ENCODE data around the gene WNT2B. TPM values are rescaled to one million over a fixed set of nuclear protein-coding genes. Genes with fewer than 3 reads are reported as not detected.

Gene WNT2B
- total RNA-seq, 1 donor from 2014 or later, result 6.0 TPM

- peaks cover 11% of the 10 kb centered on the region for H3K27me3 Mint-ChIP-seq (ENCODE audit: low read depth)
- no peak overlapping the region for H3K27ac Mint-ChIP-seq (ENCODE audit: unreplicated experiment)
- peaks cover 20% of the 10 kb centered on the region for H3K4me1 Mint-ChIP-seq (ENCODE audit: low read depth)
Observed at GRCh38 chr1:112505400-112505785, 3.4 kb upstream of the WNT2B start.

DNA sequence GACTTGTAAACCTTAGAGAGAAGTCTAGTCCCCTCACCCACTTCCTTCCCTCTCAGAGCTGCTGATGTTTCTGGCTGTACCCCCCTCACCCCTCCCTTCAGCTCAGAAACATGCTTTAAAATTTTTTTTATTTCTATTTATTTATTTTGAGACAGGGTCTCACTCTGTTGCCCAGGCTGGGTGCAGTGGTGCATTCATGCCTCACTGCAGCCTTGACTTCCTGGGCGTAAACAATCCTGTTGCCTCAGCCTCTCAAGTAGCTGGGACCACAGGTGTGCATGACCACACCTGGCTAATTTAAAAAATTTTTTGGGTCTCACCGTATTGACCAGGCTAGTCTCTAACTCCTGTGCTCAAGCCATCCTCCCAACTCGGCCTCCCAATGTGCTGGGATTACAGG is 2.9 kb upstream of the WNT2B start:
- Mint-ChIP-seq H3K4me3 (ENCODE audit: unreplicated experiment) (no peak overlapping the region), H3K9me3 (ENCODE audit: low read depth) (no peaks in the 10 kb centered on the region), H3K27me3 (ENCODE audit: low read depth) (peaks cover 11% of the 10 kb centered on the region), H3K36me3 (ENCODE audit: low read depth) (no peaks in the 10 kb centered on the region), H3K4me1 (ENCODE audit: low read depth) (peaks cover 20% of the 10 kb centered on the region), H3K27ac (ENCODE audit: unreplicated experiment) (no peak overlapping the region)
- no peak for TF ChIP-seq CTCF (IDR thresholded peaks at IDR 0.05)
- no peak for DNase-seq (ENCODE audit: low spot score)

More at GRCh38 chr1:112505400-112505785, 3.4 kb upstream of the WNT2B start:
- no peak for DNase-seq (ENCODE audit: low spot score)
- TF ChIP-seq CTCF (IDR thresholded peaks at IDR 0.05), result no peak
- Mint-ChIP-seq H3K4me3 (ENCODE audit: unreplicated experiment) (no peak overlapping the region), H3K9me3 (ENCODE audit: low read depth) (no peaks in the 10 kb centered on the region), H3K36me3 (ENCODE audit: low read depth) (no peaks in the 10 kb centered on the region)

- H3K4me1 Mint-ChIP-seq (ENCODE audit: low read depth), result peaks cover 20% of the 10 kb centered on the region
- no peaks in the 10 kb centered on the region for H3K36me3 Mint-ChIP-seq (ENCODE audit: low read depth)
- H3K27ac Mint-ChIP-seq (ENCODE audit: unreplicated experiment), result no peak overlapping the region
- H3K9me3 Mint-ChIP-seq (ENCODE audit: low read depth), result no peaks in the 10 kb centered on the region
- peaks cover 11% of the 10 kb centered on the region for H3K27me3 Mint-ChIP-seq (ENCODE audit: low read depth)
- no peak for DNase-seq (ENCODE audit: low spot score)
- no peak for TF ChIP-seq CTCF (IDR thresholded peaks at IDR 0.05)
- no peak overlapping the region for H3K4me3 Mint-ChIP-seq (ENCODE audit: unreplicated experiment)
Observed at GRCh38 chr1:112506306-112506705, 2.5 kb upstream of the WNT2B start.

DNA sequence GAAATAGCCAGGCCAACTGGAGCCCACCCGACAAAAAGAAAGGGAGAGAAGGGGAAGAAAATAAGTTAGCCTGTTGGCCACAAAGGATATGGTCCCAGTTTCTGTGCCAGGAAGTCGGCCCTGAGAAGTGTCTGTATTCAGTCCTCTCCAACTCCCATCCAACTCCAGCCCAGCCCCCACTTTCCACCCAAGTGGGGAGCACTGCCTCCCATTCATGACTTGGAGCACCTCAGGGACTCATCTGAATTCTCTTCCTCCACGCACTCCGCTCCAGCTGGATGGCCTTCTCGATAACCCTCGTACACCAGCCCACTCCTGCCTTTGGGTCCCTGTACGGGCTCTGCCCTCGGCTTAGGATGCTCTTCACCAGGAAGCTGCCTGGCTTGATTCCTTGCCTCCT is 2.0 kb upstream of the WNT2B start:
- TF ChIP-seq CTCF (IDR thresholded peaks at IDR 0.05), result no peak
- Mint-ChIP-seq H3K9me3 (ENCODE audit: low read depth) (no peaks in the 10 kb centered on the region), H3K27ac (ENCODE audit: unreplicated experiment) (no peak overlapping the region), H3K36me3 (ENCODE audit: low read depth) (no peaks in the 10 kb centered on the region), H3K4me1 (ENCODE audit: low read depth) (peaks cover 20% of the 10 kb centered on the region), H3K4me3 (ENCODE audit: unreplicated experiment) (no peak overlapping the region), H3K27me3 (ENCODE audit: low read depth) (peaks cover 11% of the 10 kb centered on the region)
- no peak for DNase-seq (ENCODE audit: low spot score)

GRCh38 chr1:112507336-112507735 is 1.4 kb upstream of the WNT2B start:
- TF ChIP-seq CTCF (IDR thresholded peaks at IDR 0.05), result no peak
- H3K27ac Mint-ChIP-seq (ENCODE audit: unreplicated experiment), result no peak overlapping the region
- no peaks in the 10 kb centered on the region for H3K36me3 Mint-ChIP-seq (ENCODE audit: low read depth)
- peaks cover 18% of the 10 kb centered on the region for H3K4me1 Mint-ChIP-seq (ENCODE audit: low read depth)
- H3K4me3 Mint-ChIP-seq (ENCODE audit: unreplicated experiment), result peak overlapping the region; percentile 70
- H3K27me3 Mint-ChIP-seq (ENCODE audit: low read depth), result peaks cover 11% of the 10 kb centered on the region
- DNase-seq (ENCODE audit: low spot score), result no peak
- no peaks in the 10 kb centered on the region for H3K9me3 Mint-ChIP-seq (ENCODE audit: low read depth)

Data from chondrocyte (in vitro differentiated cells).